ENCODE measurements around the gene KRTAP9-1. TPM values are rescaled to one million over a fixed set of nuclear protein-coding genes. Genes with fewer than 3 reads are reported as not detected.

Gene KRTAP9-1
- total RNA-seq, 4 donors from 2014 or later: not detected

DNA sequence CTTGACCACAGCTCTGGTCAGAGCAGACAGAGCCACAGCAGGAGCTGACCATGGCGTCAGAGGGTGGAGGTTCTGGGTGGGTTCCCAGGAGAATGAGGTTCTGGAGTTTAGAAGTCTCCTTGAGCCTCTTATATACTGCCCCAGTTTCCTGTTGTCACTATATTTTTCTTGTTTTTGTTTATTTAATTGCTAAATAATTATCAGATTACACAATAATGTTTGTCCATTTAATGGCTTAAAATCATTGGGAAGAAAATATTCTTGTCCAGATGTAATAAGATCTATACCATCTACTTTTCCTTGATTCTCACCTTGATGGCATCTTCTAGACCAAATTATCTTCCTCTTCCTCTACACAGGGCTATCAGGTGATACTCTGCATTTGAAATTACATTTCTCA, 21.6 kb upstream of the KRTAP9-1 start, which contains the start of gene KRTAP4-3:
Gene KRTAP4-3, minus strand, starts transcription at position 101 of the 400 bp plus-strand sequence. Its CDS starts 49 bp downstream, at position 52.
- WGBS, 2 donors: 61 to 70% methylated on average over 1 of the region's 1 CpG
- Histone ChIP-seq H3K27me3 (no peaks in the 10 kb centered on the region), H3K4me3 (no peak within 1 kb of the TSS), H3K36me3 (no peaks in the 10 kb centered on the region), H3K27ac (no peak within 1 kb of the TSS), H3K4me1 (no peaks in the 10 kb centered on the region), H3K9me3 (no peaks in the 10 kb centered on the region)
- DNase-seq (ENCODE audit: low spot score in 2 of 2): no peak
- no peak for TF ChIP-seq POLR2A (IDR thresholded peaks at IDR 0.05)
- TF ChIP-seq EP300 (IDR thresholded peaks at IDR 0.05): no peak
- TF ChIP-seq, protein P1, sequence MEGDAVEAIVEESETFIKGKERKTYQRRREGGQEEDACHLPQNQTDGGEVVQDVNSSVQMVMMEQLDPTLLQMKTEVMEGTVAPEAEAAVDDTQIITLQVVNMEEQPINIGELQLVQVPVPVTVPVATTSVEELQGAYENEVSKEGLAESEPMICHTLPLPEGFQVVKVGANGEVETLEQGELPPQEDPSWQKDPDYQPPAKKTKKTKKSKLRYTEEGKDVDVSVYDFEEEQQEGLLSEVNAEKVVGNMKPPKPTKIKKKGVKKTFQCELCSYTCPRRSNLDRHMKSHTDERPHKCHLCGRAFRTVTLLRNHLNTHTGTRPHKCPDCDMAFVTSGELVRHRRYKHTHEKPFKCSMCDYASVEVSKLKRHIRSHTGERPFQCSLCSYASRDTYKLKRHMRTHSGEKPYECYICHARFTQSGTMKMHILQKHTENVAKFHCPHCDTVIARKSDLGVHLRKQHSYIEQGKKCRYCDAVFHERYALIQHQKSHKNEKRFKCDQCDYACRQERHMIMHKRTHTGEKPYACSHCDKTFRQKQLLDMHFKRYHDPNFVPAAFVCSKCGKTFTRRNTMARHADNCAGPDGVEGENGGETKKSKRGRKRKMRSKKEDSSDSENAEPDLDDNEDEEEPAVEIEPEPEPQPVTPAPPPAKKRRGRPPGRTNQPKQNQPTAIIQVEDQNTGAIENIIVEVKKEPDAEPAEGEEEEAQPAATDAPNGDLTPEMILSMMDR (IDR thresholded peaks at IDR 0.05): no peak

GRCh38 chr17:41171886-41172285, 17.8 kb upstream of the KRTAP9-1 start:
- H3K4me1 ChIP-seq: no peaks in the 10 kb centered on the region
- no peak overlapping the region for H3K4me3 ChIP-seq
- WGBS, 2 donors: 72 to 80% methylated on average over 2 of the region's 2 CpGs
- no peaks in the 10 kb centered on the region for H3K36me3 ChIP-seq
- no peak for TF ChIP-seq EP300 (IDR thresholded peaks at IDR 0.05)
- TF ChIP-seq, protein P1 (IDR thresholded peaks at IDR 0.05): no peak
- no peak for TF ChIP-seq POLR2A (IDR thresholded peaks at IDR 0.05)
- no peak for DNase-seq (ENCODE audit: low spot score in 2 of 2)
- H3K27me3 ChIP-seq: no peaks in the 10 kb centered on the region
- no peaks in the 10 kb centered on the region for H3K9me3 ChIP-seq
- no peak overlapping the region for H3K27ac ChIP-seq

GRCh38 chr17:41176744-41177387, 12.8 kb upstream of the KRTAP9-1 start:
- WGBS, 2 donors: 65 to 77% methylated on average over 3 of the region's 3 CpGs
- Histone ChIP-seq H3K27ac (no peak overlapping the region), H3K9me3 (no peaks in the 10 kb centered on the region), H3K4me3 (no peak overlapping the region), H3K4me1 (no peaks in the 10 kb centered on the region), H3K27me3 (no peaks in the 10 kb centered on the region), H3K36me3 (no peaks in the 10 kb centered on the region)
- DNase-seq (ENCODE audit: low spot score in 2 of 2): no peak
- TF ChIP-seq, protein P1 (IDR thresholded peaks at IDR 0.05): no peak
- TF ChIP-seq POLR2A (IDR thresholded peaks at IDR 0.05) (no peak), EP300 (IDR thresholded peaks at IDR 0.05) (no peak)

DNA sequence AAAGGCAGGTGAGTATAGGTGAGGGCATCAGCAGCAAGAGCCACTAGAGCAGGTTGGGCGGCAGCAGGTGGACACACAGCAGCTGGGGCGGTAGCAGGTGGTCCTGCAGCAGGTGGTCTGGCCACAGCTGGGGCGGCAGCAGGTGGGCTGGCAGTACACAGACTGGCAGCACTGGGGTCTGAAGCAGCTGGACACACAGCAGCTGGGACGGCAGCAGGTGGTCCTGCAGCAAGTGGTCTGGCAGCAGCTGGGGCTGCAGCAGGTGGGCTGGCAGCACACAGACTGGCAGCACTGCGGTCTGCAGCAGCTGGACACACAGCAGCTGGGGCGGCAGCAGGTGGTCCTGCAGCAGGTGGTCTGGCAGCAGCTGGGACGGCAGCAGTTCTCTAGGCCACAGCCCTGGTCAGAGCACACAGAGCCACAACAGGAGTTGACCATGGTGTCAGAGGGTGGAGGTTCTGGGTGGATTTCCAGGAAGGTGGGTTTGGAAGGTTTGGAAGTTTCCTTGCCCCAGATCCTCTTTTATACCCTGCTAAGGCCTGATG, 11.9 kb upstream of the KRTAP9-1 start, which contains the start of gene KRTAP4-2:
Gene KRTAP4-2, minus strand, starts transcription at position 495 of the 545 bp plus-strand sequence. Its CDS starts 57 bp downstream, at position 438.
- Histone ChIP-seq H3K9me3 (no peaks in the 10 kb centered on the region), H3K27me3 (no peaks in the 10 kb centered on the region), H3K27ac (no peak within 1 kb of the TSS), H3K36me3 (no peaks in the 10 kb centered on the region), H3K4me1 (no peaks in the 10 kb centered on the region), H3K4me3 (no peak within 1 kb of the TSS)
- TF ChIP-seq EP300 (IDR thresholded peaks at IDR 0.05) (no peak), POLR2A (IDR thresholded peaks at IDR 0.05) (no peak)
- TF ChIP-seq, protein P1 (IDR thresholded peaks at IDR 0.05): no peak
- WGBS, 2 donors: 88 to 89% methylated on average over 3 to 5 of the region's 7 CpGs
- DNase-seq (ENCODE audit: low spot score in 2 of 2): no peak

- no peaks in the 10 kb centered on the region for H3K27me3 ChIP-seq
- no peaks in the 10 kb centered on the region for H3K36me3 ChIP-seq
- no peak for DNase-seq (ENCODE audit: low spot score in 2 of 2)
- H3K4me3 ChIP-seq: no peak overlapping the region
- H3K27ac ChIP-seq: no peak overlapping the region
- TF ChIP-seq, protein P1 (IDR thresholded peaks at IDR 0.05): no peak
- TF ChIP-seq POLR2A (IDR thresholded peaks at IDR 0.05): no peak
- no peak for TF ChIP-seq EP300 (IDR thresholded peaks at IDR 0.05)
- no peaks in the 10 kb centered on the region for H3K4me1 ChIP-seq
- H3K9me3 ChIP-seq: no peaks in the 10 kb centered on the region
- WGBS, 2 donors: 87 to 95% methylated on average over 3 of the region's 3 CpGs
These were observed 11.3 kb upstream of the KRTAP9-1 start for GRCh38 chr17:41178341-41178740.

Data from tibial nerve (tissue), 4 donors.